HG02938 (cell line): ENCODE data around the gene TECPR2.

Experiments used
- ATAC-seq: cut with Tn5 transposase; IDR thresholded peaks from one replicate; pipeline ENCODE4 v1.9.1; 2021; ENCODE audit warnings: mild to moderate bottlenecking, moderate library complexity; ENCODE audit not compliant: unreplicated experiment

Gene TECPR2

DNA sequence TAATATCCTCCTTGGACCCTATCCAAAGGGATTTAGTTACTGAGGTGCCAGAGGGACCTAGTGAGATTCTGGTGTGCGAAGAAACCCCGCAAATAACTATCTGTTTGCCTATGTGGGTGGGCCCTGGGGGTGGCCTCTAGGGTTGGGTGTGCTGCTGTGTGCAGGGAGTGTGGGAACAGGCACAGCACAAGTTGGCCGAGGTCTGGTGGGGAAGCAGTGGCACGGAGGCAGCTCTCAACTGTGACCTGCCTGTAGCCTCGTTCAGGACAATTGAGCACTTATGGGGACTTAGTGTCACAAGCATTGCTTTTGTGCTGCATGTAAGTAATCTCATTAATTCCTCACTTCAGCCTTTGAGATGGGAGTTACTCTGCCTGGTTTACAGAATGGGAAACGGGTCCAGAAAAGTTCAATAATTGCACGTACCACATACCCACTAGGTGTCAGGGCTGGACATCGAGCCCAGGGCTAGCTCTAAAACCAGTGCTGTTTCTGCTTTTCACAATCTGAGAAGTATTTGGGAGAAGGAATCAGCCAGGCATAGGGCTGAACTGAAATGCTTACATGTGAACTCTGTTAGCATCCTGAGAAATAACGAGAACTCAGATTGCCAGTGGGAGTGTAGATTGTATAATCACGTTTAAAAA lies 58.8 kb downstream of the TECPR2 start:
- ATAC-seq, result no peak

DNA sequence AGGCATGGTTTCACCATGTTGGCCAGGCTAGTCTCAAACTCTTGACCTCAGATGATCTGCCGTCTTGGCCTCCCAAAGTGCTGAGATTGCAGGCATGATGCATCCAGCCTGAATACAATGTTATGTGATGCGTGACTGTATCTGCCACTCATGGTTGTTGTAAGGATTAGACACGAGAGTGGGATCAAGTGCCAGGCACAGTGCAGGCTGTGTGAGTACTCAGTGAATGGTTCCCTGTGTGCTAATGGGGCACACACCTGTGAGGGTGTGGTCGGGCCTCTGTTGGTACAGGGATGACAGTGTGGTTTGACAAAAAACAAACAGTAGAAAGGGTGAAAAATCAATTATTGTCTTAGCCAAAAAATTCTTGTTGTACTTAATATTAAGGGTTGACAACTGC lies 61.8 kb downstream of the TECPR2 start:
- no peak for ATAC-seq

DNA sequence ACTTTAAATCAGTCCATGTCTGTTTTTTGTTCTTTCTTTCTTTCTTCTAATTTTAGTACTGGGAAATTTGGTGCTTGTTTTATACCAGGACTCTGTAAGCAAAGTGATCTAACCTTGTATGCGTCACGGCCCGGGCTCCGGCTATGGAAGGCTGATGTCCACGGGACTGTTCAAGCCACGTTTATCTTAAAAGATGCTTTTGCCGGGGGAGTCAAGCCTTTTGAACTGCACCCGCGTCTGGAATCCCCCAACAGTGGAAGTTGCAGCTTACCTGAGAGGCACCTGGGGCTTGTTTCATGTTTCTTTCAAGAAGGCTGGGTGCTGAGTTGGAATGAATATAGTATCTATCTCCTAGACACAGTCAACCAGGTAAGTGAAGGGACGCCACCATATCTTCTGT lies 62.2 kb downstream of the TECPR2 start:
- ATAC-seq, result no peak

DNA sequence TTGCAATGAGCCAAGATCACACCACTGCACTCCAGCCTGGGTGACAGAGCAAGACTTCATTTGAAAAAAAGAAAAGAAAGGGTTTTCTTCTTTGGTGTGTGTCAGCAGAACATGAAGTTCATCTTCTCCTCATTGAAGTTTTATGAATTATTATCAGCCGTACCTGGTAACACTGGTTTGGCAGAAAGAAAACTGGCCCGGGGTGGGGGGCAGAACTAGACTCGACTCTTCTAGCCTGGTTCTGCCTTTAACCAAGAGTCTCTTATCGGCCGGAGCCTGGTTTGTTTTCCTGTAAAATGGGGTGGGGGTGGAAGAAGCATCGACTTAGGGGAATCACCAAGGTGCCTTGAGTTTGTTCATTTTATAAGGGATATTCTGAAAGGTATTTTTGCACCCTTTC lies 64.1 kb downstream of the TECPR2 start:
- ATAC-seq, result no peak

DNA sequence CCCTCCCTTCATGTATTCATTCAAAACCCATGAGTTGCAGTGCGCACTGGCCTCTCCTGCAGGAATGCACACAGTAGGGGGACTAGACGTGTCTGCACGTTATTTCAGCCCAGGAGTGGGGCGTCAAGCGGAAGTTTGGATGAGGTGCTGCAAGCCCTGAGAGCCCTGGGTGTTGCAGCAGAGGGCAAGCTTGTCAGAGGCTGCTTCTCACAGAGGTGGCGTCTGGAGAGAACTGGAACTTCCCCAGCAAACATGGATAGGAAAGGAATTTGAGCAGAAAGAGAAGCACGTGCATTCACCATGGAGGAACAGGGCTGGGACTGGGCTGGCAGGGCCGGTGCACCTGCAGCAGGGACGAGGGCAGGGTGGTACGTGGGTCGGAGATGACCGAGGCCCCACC lies 64.9 kb downstream of the TECPR2 start:
- ATAC-seq, result no peak

DNA sequence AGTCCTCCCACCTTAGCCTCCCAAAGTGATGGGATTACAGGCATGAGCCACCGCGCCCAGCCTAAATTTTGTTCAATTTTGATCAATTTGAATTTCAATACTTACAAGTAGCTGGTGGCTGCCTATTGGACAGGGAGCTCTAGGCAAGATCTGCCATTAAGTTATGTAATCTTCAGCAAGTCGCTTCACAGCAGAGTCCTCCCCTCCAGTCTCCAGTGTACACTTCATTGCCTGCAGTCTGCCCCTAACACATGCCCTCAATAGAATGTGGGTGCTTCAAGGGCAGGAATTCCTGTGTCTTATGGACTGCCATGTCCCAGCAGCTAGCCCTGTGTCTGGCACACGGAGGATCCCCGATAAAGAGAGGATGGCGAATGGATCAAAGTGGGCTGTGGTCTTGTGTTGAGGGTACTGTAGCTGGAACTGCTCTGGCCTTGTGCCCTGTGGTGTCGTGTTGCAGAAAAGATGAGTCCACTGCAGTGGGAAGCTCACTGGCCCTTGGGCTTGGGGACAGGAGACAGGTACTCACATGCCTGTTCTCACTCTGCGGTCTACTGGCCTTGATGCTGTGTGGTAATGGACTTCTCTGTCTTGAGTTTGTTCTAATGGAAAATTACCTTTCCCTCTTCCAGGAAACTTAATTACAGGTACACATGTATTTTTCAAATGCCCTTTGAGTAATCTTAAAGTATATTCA lies 67.6 kb downstream of the TECPR2 start:
- ATAC-seq, result no peak

DNA sequence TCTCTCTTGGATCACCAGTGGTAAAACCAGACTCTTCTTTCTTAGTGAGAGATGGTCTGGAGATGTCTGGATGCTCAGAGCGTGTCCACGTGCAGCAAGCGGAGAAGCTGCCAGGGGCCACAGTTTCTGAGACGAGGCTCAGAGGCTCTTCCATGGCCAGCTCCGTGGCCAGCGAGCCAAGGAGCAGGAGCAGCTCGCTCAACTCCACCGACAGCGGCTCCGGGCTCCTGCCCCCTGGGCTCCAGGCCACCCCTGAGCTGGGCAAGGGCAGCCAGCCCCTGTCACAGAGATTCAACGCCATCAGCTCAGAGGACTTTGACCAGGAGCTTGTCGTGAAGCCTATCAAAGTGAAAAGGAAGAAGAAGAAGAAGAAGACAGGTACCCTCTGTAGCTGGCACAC lies 69.0 kb downstream of the TECPR2 start:
- no peak for ATAC-seq

DNA sequence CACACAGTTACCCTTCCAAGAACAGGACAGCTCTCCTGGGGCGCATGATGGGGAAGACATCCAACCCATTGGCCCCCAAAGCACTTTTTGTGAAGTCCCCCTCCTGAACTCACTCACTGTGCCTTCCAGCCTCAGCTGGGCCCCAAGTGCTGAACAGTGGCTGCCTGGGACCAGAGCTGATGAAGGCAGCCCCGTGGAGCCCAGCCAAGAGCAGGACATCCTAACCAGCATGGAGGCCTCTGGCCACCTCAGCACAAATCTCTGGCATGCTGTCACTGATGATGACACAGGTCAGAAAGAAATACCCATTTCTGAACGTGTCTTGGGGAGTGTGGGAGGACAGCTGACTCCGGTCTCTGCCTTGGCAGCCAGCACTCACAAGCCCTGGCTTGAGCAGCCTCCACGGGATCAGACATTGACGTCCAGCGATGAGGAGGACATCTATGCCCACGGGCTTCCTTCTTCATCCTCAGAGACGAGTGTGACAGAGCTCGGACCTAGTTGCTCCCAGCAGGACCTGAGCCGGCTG lies 72.0 kb downstream of the TECPR2 start:
- ATAC-seq, result no peak

DNA sequence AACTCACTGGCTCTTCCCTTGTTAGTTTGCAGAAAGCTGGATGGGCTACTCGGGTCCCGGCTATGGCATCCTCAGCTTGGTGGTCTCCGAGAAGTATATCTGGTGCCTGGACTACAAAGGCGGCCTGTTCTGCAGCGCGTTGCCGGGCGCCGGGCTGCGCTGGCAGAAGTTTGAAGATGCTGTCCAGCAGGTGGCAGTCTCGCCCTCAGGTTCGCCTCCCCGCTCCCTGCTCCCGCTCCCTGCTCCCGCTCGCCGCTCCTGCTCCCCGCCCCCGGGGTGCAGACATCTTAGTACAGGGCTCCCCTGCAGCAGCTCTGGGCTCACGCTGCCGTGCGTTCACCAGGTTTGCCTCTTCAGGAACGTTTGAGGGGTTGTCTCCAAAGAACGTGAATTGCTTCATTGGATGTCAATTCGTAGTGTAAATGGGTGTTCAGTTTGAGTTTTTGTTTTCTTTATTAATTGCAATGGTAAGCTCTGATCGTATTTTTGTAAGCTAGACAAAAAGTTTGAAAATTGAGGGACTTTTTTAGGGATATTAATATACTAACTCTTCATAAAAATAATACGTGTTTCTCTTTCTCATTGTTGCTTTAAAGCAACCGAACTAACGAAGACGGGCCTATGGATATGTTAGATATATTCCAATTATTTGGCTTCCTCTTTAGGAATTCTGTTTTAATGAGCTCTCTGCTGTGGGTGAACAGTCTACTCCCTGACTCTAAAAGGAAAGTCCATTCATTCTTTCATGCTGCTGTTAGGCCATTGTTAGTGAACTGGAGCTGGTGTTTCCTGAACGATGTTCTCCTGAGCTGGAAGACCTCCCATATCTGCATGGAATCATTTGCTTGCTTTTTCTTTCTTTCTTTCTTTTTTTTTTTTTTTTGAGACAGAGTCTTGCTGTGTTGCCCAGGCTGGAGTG lies 75.5 kb downstream of the TECPR2 start:
- ATAC-seq, result no peak

DNA sequence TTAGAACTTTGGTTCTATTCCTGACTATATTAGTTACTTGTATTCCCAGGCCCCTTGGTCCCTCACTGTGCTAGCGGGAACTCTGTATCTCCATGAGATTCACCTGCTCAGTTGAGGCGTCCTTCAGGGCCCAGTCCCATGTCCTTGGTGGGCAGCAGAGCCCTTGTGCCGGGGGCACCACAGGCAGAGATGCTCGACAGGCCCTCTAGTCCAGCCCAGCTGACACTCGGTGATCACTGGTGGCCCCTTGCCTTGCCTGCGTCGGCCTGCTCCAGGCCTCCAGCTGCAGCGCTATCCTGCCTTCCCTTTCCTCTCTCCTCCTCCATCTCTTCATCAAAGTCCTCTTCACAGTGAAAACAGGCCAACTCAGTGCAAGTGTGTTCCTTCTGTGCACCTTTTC lies 76.8 kb downstream of the TECPR2 start:
- ATAC-seq, result no peak

DNA sequence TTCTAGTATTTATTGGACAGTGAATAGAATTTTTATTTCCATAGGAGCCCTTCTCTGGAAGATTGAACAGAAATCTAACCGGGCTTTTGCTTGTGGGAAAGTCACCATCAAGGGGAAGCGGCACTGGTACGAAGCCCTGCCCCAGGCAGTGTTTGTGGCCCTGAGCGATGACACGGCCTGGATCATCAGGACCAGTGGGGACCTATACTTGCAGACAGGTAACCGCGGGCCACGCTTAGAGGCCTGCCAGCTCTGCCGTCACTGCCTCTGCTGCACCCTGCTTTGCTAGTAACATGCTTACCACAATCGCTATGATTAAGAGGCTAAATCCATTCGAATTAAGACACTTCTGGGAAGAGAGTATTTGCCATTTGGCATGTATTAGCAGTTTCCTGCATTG lies 77.7 kb downstream of the TECPR2 start:
- ATAC-seq, result no peak

DNA sequence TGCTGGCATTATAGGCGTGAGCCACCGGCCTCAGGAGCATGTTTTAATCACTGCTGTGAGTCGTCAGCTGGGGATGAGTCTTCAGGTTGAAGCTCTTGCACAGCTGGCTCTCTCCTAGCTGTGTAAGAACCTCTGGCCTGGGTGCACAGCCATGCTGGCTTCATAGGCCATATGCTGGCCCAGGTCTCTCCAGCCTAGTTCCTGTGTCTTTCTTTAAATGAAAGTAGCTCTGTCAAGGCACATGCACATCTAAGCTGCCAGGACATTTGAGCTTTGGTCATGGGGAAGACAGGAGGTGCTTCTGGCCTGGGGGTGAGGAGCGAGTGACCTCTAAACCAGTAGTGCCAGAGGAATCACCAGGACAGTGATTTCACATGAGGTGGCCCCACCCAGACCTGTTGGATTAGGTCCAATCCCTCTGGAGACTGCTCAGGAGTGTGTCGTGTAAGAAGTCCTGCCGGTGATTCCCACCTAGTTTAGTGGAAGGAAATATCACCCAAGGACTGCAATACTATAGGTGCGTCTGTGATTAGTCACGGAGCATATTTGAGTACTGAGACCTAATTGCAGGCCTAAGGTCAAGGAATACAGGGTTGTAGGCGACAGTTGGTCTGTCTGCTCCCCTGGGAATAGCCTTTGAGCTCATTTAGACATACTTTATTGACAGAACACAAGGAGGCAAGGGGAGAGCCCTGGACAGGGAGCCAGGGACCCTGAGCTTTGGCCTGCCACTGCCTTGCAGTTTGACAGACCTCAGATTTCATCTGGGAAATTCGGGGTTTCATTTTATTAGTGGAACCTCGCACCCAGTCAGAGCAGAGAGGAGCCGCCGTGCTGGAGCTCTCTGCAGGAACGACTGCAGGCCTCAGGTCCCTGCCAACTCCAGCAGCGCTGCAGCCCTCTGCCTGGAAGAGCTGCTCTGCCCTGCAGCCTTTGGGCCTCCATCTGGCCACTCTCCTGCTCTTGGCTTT lies 79.8 kb downstream of the TECPR2 start:
- ATAC-seq, result no peak

DNA sequence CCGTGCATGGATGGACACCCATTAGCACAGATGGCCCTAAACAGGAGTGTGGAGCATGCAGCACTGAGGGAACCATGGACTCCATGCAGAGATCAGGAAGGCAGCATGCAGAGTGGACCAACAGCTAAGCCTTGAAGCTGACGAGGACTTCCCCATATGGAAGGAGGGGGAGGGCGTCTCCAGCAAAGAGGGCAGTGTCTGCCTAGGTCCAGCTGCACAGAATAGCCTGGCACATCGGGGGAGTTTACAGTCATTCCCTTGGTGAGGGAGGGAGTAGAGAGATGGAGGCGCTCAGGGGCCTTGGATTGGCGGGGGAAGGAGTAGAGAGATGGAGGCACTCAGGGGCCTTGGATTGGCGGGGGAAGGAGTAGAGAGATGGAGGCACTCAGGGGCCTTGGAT lies 82.3 kb downstream of the TECPR2 start:
- ATAC-seq, result no peak

DNA sequence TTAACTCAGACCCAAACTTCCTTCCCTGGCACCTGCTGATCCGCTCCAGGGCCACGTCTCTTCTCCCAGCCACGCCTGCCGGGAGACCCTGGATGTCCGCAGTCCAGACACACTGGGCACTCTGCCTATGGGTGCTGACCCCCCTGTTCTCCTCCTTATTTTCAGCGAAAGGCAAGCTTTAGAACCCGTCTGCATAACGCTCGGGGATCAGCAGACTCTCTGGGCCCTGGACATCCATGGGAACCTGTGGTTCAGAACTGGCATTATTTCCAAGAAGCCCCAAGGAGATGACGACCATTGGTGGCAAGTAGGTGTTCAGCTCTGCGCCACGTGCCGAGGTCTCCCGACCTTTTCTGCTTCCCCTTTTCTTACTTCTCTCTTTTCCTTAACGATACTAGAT lies 82.9 kb downstream of the TECPR2 start:
- ATAC-seq, result no peak

DNA sequence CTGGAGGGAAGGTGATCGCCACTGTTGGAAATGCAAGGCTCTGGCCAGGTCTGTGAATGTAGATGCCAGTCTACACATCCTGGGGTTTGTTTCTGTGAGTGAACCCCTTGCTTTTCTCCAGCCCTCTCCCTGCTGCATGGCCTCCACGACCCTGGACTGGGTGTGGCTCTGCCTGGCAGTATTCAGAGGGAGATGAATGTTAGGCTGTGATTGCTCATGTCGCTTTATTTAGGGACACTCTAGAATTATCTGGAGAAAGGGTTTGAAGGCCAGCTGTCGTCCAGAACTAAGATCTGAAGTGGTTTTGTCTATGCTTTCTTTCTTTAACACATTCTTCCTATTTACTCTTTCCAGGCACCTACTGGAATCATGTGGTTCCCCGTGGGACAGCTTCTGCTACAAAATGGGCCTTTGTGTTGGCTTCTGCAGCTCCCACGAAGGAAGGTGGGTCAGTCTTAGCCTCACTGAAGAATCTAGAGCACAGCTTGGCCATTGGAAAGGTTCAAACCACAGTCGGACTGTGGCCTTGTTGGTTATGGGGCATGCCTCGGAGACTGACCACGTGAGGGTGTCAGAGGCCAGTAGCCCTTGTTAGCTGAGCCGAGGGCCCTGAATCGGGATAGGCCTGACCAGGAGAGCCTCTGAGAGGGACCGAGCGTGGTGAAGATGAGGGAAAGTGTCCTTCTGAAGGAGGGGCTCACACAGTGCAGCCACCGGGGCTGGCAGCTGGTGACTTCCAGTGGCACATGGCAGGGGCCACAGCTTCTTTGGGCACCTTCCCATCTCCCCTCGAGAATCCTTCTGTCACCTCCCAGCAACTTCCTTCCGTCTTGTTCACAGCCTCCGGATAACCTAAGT lies 87.7 kb downstream of the TECPR2 start:
- no peak for ATAC-seq

DNA sequence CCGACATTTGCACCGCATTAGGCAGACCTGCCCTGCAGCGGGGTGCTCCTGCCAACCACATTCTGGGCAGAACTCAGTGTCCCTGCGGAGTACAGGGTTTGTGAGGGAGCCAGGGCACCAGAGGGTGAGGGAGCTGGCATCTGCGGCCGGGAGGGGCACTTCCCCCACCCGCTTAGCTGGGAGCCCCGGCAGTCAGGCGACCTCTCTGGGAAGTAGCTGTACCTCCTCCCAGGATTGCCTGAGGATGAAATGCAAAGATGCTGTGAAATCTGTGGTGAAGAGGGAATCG lies 88.3 kb downstream of the TECPR2 start:
- no peak for ATAC-seq

DNA sequence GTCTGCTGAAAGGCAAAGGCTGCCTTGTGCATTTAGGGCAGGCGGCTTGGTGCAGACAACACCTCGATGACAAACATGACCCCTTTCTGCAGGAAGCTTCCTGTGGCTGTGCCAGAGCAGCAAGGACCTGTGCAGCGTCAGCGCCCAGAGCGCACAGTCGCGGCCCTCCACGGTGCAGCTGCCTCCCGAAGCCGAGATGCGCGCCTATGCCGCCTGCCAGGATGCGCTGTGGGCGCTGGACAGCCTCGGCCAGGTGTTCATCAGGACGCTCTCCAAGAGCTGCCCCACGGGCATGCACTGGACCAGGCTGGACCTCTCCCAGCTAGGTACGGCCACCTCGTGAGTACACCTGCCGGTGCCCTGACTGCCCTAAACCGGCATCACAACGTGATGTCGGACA lies 89.6 kb downstream of the TECPR2 start:
- ATAC-seq, result no peak

DNA sequence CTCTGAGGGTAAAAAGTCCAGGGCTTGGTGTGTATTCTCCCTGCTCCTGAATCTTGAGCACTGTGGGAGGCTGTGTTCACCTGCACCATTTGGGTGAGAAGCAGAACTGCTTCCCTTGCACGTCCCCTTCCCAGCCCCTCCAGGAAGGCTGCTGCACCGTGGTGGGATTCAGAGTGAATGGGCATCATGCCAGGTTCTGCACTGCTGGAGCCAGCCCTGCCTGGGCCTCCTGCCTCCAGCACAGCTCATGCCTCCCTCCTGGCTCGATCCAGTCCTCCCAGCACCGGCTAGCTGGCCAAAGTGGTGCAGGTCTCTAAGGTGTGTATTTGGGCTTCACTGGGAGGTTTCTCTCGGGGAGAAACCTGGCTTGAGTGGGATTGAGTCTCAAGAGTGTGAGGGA lies 92.0 kb downstream of the TECPR2 start:
- no peak for ATAC-seq

DNA sequence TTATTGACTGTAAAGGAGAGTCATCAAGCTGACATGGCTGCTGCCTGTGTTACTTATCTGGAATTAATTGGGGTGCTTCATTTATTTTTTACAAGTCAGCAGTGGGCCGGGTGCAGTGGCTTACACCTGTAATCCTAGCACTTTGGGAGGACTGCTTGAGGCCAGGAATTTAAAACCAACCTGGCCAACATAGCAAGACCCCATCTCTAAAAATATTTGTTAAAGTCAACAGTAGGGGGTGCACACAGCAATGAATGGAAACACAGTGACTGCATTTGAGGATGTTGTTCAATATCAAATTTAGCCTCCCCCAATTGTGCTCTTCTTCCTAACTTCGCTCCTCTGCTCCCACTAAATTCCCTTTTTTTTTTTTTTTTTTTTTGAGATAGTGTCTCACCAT lies 94.8 kb downstream of the TECPR2 start:
- ATAC-seq, result no peak
